ENCODE data around the gene INAFM2.

Gene INAFM2

GRCh38 chr15:40275954-40276353 is 47.5 kb upstream of the INAFM2 start:
- H3K79me2 ChIP-seq (ENCODE audit: low read length): no peaks in the 10 kb centered on the region
- H2AFZ ChIP-seq (ENCODE audit: low read length): no peak overlapping the region
- no peaks in the 10 kb centered on the region for H3K4me1 ChIP-seq (ENCODE audit: low read length)
- H3K9ac ChIP-seq (ENCODE audit: low read length): no peak overlapping the region
- no peak overlapping the region for H3K4me2 ChIP-seq (ENCODE audit: low read depth, low read length)
- peaks cover 25% of the 10 kb centered on the region for H3K27me3 ChIP-seq (replicated peaks; ENCODE audit: insufficient read depth, low read length)
- no peaks in the 10 kb centered on the region for H3K36me3 ChIP-seq (replicated peaks; ENCODE audit: insufficient read depth, low read length)
- no peak overlapping the region for H3K4me3 ChIP-seq (ENCODE audit: low read length)
- no peaks in the 10 kb centered on the region for H3K9me3 ChIP-seq (replicated peaks; ENCODE audit: insufficient read depth, low read length)
- TF ChIP-seq EZH2phosphoT487 (IDR thresholded peaks at IDR 0.05; ENCODE audit: low read length) (no peak), CTCF (IDR thresholded peaks at IDR 0.05; ENCODE audit: low read length) (no peak), EZH2 (optimal IDR thresholded peaks at IDR 0.05; ENCODE audit: low read depth, low read length) (no peak)
- H3K9me2 ChIP-seq (replicated peaks; ENCODE audit: insufficient read depth, low read length): no peaks in the 10 kb centered on the region
- no peaks in the 10 kb centered on the region for H3F3A ChIP-seq (ENCODE audit: insufficient read depth, low read length)
- no peak overlapping the region for H3K27ac ChIP-seq (ENCODE audit: low read length)
- DNase-seq: no peak
- no peaks in the 10 kb centered on the region for H4K20me1 ChIP-seq (ENCODE audit: insufficient read depth, low read length)

GRCh38 chr15:40276927-40277326 is 46.6 kb upstream of the INAFM2 start:
- H3K9me3 ChIP-seq (replicated peaks; ENCODE audit: insufficient read depth, low read length): no peaks in the 10 kb centered on the region
- H3K27me3 ChIP-seq (replicated peaks; ENCODE audit: insufficient read depth, low read length): peaks cover 28% of the 10 kb centered on the region
- H3K4me1 ChIP-seq (ENCODE audit: low read length): no peaks in the 10 kb centered on the region
- no peak overlapping the region for H3K27ac ChIP-seq (ENCODE audit: low read length)
- H2AFZ ChIP-seq (ENCODE audit: low read length): no peak overlapping the region
- no peaks in the 10 kb centered on the region for H3K9me2 ChIP-seq (replicated peaks; ENCODE audit: insufficient read depth, low read length)
- no peaks in the 10 kb centered on the region for H3F3A ChIP-seq (ENCODE audit: insufficient read depth, low read length)
- no peak overlapping the region for H3K4me3 ChIP-seq (ENCODE audit: low read length)
- H3K4me2 ChIP-seq (ENCODE audit: low read depth, low read length): no peak overlapping the region
- H3K36me3 ChIP-seq (replicated peaks; ENCODE audit: insufficient read depth, low read length): no peaks in the 10 kb centered on the region
- TF ChIP-seq CTCF (IDR thresholded peaks at IDR 0.05; ENCODE audit: low read length) (no peak), EZH2 (optimal IDR thresholded peaks at IDR 0.05; ENCODE audit: low read depth, low read length) (no peak), EZH2phosphoT487 (IDR thresholded peaks at IDR 0.05; ENCODE audit: low read length) (no peak)
- H3K79me2 ChIP-seq (ENCODE audit: low read length): no peaks in the 10 kb centered on the region
- no peak for DNase-seq
- no peak overlapping the region for H3K9ac ChIP-seq (ENCODE audit: low read length)
- H4K20me1 ChIP-seq (ENCODE audit: insufficient read depth, low read length): no peaks in the 10 kb centered on the region

DNA sequence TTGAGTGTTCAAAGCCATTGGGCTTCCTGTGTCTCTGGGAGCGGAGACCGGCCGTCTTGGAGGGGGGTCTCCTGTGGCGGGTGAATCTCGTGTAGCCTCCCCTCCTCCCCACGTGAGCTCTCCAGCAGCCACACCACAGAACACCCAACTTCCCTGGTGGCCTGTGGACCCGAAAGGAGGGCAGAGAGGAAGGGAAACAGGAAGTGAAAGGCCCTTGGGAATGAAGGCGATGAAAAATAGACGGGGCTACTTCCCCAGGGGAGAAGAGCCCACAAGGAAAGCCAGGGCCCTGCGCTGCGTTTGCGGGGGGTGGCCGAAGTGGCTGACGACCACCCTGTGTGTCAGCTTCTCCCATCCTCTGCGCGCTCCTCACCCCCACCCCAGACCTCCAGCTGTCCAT is 46.0 kb upstream of the INAFM2 start:
- Histone ChIP-seq H3K9me2 (replicated peaks; ENCODE audit: insufficient read depth, low read length) (no peaks in the 10 kb centered on the region), H3K36me3 (replicated peaks; ENCODE audit: insufficient read depth, low read length) (no peaks in the 10 kb centered on the region), H3K4me2 (ENCODE audit: low read depth, low read length) (no peak overlapping the region), H3F3A (ENCODE audit: insufficient read depth, low read length) (no peaks in the 10 kb centered on the region), H3K27me3 (replicated peaks; ENCODE audit: insufficient read depth, low read length) (peaks cover 32% of the 10 kb centered on the region), H3K4me3 (ENCODE audit: low read length) (no peak overlapping the region), H2AFZ (ENCODE audit: low read length) (no peak overlapping the region), H3K27ac (ENCODE audit: low read length) (no peak overlapping the region), H3K9me3 (replicated peaks; ENCODE audit: insufficient read depth, low read length) (no peaks in the 10 kb centered on the region), H3K79me2 (ENCODE audit: low read length) (no peaks in the 10 kb centered on the region), H3K9ac (ENCODE audit: low read length) (no peak overlapping the region), H4K20me1 (ENCODE audit: insufficient read depth, low read length) (no peaks in the 10 kb centered on the region), H3K4me1 (ENCODE audit: low read length) (no peaks in the 10 kb centered on the region)
- TF ChIP-seq CTCF (IDR thresholded peaks at IDR 0.05; ENCODE audit: low read length): no peak
- TF ChIP-seq EZH2phosphoT487 (IDR thresholded peaks at IDR 0.05; ENCODE audit: low read length): no peak
- TF ChIP-seq EZH2 (optimal IDR thresholded peaks at IDR 0.05; ENCODE audit: low read depth, low read length): no peak
- DNase-seq: no peak
